Fibroblast of villous mesenchyme (primary cell): ENCODE results near the gene IFIT1B. TPM values are rescaled to one million over a fixed set of nuclear protein-coding genes. Genes with fewer than 3 reads are reported as not detected.

Experiments
- DNase-seq: peaks from one replicate; pipeline ENCODE4 v3.0.0-alpha.2; 2010; ENCODE audit warnings: low read depth
- H3K4me3 ChIP-seq: 2 replicates; pipeline ENCODE4 v1.5.1; 2011; ENCODE audit warnings: low read depth, mild to moderate bottlenecking, low read length
- CTCF ChIP-seq: IDR thresholded peaks from 2 replicates; pipeline ENCODE4 v1.5.1; 2012; ENCODE audit warnings: low read depth, mild to moderate bottlenecking, low read length; ENCODE audit not compliant: insufficient read depth
- total RNA-seq: library from RNA; depleted of rRNA; stranded (reverse); fragments of >200 nt; gene quantifications from 2 replicates; pipeline ENCODE4 v1.2.3, GENCODE V29; 2012

IFIT1B gene
- total RNA-seq, 1 donor, result under 0.01 TPM

- no peak overlapping the region for H3K4me3 ChIP-seq
- TF ChIP-seq CTCF, result no peak
Observed at GRCh38 chr10:89427629-89428028, 49.8 kb downstream of the IFIT1B start.

GRCh38 chr10:89428877-89429276, 51.0 kb downstream of the IFIT1B start:
- TF ChIP-seq CTCF, result no peak
- DNase-seq, result no peak
- no peak overlapping the region for H3K4me3 ChIP-seq

More at GRCh38 chr10:89427629-89428028, 49.8 kb downstream of the IFIT1B start:
- DNase-seq, result peak; percentile 37

GRCh38 chr10:89431977-89432376, 54.1 kb downstream of the IFIT1B start:
- DNase-seq, result peak; percentile 35
- TF ChIP-seq CTCF, result no peak
- no peak overlapping the region for H3K4me3 ChIP-seq

Other genes starting within 250 kb of the IFIT1B start
- under 0.01 and 0.64 TPM in 2 replicates for gene CH25H, start 170.7 kb upstream of the IFIT1B start, total RNA-seq
- 105 and 232 TPM in 2 replicates for gene LIPA, start 126.3 kb upstream of the IFIT1B start, total RNA-seq
- 10.3 and 22.9 TPM in 2 replicates for gene IFIT2, start 76.0 kb upstream of the IFIT1B start, total RNA-seq
- gene IFIT3, start 50.1 kb upstream of the IFIT1B start, total RNA-seq, result 61.8 and 90.2 TPM in 2 replicates
- 32.9 and 70.8 TPM in 2 replicates for gene IFIT1, start 14.6 kb downstream of the IFIT1B start, total RNA-seq
- gene IFIT5, start 36.5 kb downstream of the IFIT1B start, total RNA-seq, result 36.7 and 52.7 TPM in 2 replicates
- under 0.01 TPM in 2 replicates for gene SLC16A12, start 157.5 kb downstream of the IFIT1B start, total RNA-seq